CD4-positive, alpha-beta T cell (primary cell): ENCODE measurements around the gene MBNL1. TPM values are rescaled to one million over a fixed set of nuclear protein-coding genes. Genes with fewer than 3 reads are reported as not detected.

Experiments
- ATAC-seq: fragments of 200-7000 bp; cut with Tn5 transposase; one replicate; pipeline ENCODE4 v1.10.0; 2022; ENCODE audit warnings: mild to moderate bottlenecking; ENCODE audit not compliant: poor library complexity
- CTCF ChIA-PET: fragments of 350-600 bp; sonication (Branson Sonifier 250); formaldehyde crosslinking; loops from one replicate; lab custom pipeline; 2021; ENCODE audit warnings: antibody characterized with exemption, inconsistent platforms; lab: Charles Lee
- POLR2A ChIA-PET: fragments of 350-600 bp; sonication (Branson Sonifier 250); formaldehyde crosslinking; loops from one replicate; lab custom pipeline; 2021; ENCODE audit warnings: antibody characterized with exemption, inconsistent platforms; lab: Charles Lee
- DNase-seq, 14 experiments: peaks; one replicate each; pipeline ENCODE4 v3.0.0-alpha.2; 2013 to 2020; ENCODE audit warnings: mixed read lengths in 2 of 14
- H3K27ac ChIP-seq, 2 donors: one replicate each; pipeline versions ENCODE4 v1.5.1 to v1.7.0; 2013; ENCODE audit warnings: low read length in 2 of 2, low read depth in 1 of 2, mild to moderate bottlenecking in 1 of 2
- H3K27me3 ChIP-seq, 2 experiments: 1 replicate in 1 of 2; 2 replicates in 1 of 2; pipeline versions ENCODE4 v1.6.1 to v1.7.0; 2013; ENCODE audit warnings: low read length in 2 of 2, control low read depth in 1 of 2, mild to moderate bottlenecking in 1 of 2, moderate library complexity in 1 of 2; ENCODE audit not compliant: insufficient read depth in 2 of 2, control insufficient read depth in 1 of 2
- H3K36me3 ChIP-seq: one replicate; pipeline ENCODE4 v1.6.1; 2013; ENCODE audit warnings: low read length, control low read depth; ENCODE audit not compliant: insufficient read depth
- H3K4me1 ChIP-seq: one replicate; pipeline ENCODE4 v1.6.1; 2013; ENCODE audit warnings: low read length, control low read depth; ENCODE audit not compliant: insufficient read depth
- H3K4me3 ChIP-seq: one replicate; pipeline ENCODE4 v1.5.1; 2013; ENCODE audit warnings: mild to moderate bottlenecking, low read length, moderate library complexity
- H3K9me3 ChIP-seq, 2 experiments: 1 replicate in 1 of 2; 2 replicates in 1 of 2; pipeline versions ENCODE4 v1.6.1 to v1.7.0; 2013; ENCODE audit warnings: low read length in 2 of 2, mild to moderate bottlenecking in 2 of 2, control low read depth in 1 of 2, moderate library complexity in 1 of 2; ENCODE audit not compliant: control insufficient read depth in 1 of 2, insufficient read depth in 1 of 2
- H3K27ac Mint-ChIP-seq: one replicate; pipeline ENCODE4 v1.8.0; 2020; ENCODE audit warnings: mixed read lengths
- H3K27me3 Mint-ChIP-seq: one replicate; pipeline ENCODE4 v1.8.0; 2021; ENCODE audit warnings: mixed read lengths
- H3K36me3 Mint-ChIP-seq: one replicate; pipeline ENCODE4 v1.8.0; 2021; ENCODE audit warnings: low read depth, mixed read lengths
- H3K4me1 Mint-ChIP-seq: one replicate; pipeline ENCODE4 v1.8.0; 2021; ENCODE audit warnings: low read depth, mixed read lengths
- H3K4me3 Mint-ChIP-seq: one replicate; pipeline ENCODE4 v1.8.0; 2020; ENCODE audit warnings: mild to moderate bottlenecking, mixed read lengths
- H3K9me3 Mint-ChIP-seq: one replicate; pipeline ENCODE4 v1.8.0; 2020; ENCODE audit warnings: mixed read lengths
- CTCF ChIP-seq: fragments of 200-600 bp; IDR thresholded peaks from one replicate; pipeline ENCODE4 v1.8.0; 2022; ENCODE audit warnings: antibody characterized with exemption, mild to moderate bottlenecking
- intact Hi-C, 2 experiments: fragments of 100-400 bp; cut with DNase I in 1 of 2; cut with micrococcal nuclease in 1 of 2; formaldehyde crosslinking; loops; one replicate each; pipeline versions ENCODE4 v1.15.1 to v1.9.0; 2023 to 2025; cut with DNase I, micrococcal nuclease
- total RNA-seq, 174 experiments: library from RNA in 2 of 174; stranded (reverse) in 2 of 174; gene quantifications; one replicate each; pipeline ENCODE4 v1.2.3 and lab custom pipeline; 2021 to 2026

Gene MBNL1
- total RNA-seq, 2 experiments from 2014 or later: 551 to 561 TPM

- H3K4me3 ChIP-seq: no peak overlapping the region
- no peak overlapping the region for H3K27ac Mint-ChIP-seq
- H3K36me3 ChIP-seq: peaks cover 43% of the 10 kb centered on the region
- POLR2A ChIA-PET: no interaction called here
- H3K9me3 Mint-ChIP-seq: no peaks in the 10 kb centered on the region
- peaks cover 10% of the 10 kb centered on the region for H3K4me1 ChIP-seq
- H3K27me3 ChIP-seq: no peaks in the 10 kb centered on the region
- H3K27ac ChIP-seq: no peak overlapping the region
- no peaks in the 10 kb centered on the region for H3K27me3 Mint-ChIP-seq
- intact Hi-C loops: loop anchor here in 1 of 2 experiments (5.0 kb wide), 1 partner anchor 33 kb away; no protein-coding TSS in a partner anchor
- CTCF ChIA-PET: no interaction called here
- peaks cover 38% of the 10 kb centered on the region for H3K4me1 Mint-ChIP-seq
- H3K4me3 Mint-ChIP-seq: no peak overlapping the region
- H3K9me3 ChIP-seq: no peaks in the 10 kb centered on the region
- DNase-seq: no peak
- TF ChIP-seq CTCF: no peak
- ATAC-seq: no peak
- peaks cover 53% of the 10 kb centered on the region for H3K36me3 Mint-ChIP-seq
These were observed 80.7 kb downstream of the MBNL1 start for GRCh38 chr3:152349392-152349791.

GRCh38 chr3:152350139-152350538 lies 81.4 kb downstream of the MBNL1 start:
- TF ChIP-seq CTCF: no peak
- no peaks in the 10 kb centered on the region for H3K9me3 ChIP-seq
- ATAC-seq: no peak
- no peak for DNase-seq
- no peak overlapping the region for H3K4me3 ChIP-seq
- ChIA-PET POLR2A (no interaction called here), CTCF (interaction anchor here (1.0 to 1.4 kb wide), 2 partner anchors 12 to 81 kb away, joined by 3 read pairs; partner anchors contain the start of gene MBNL1)
- Mint-ChIP-seq H3K27me3 (no peaks in the 10 kb centered on the region), H3K36me3 (peaks cover 52% of the 10 kb centered on the region), H3K4me1 (peaks cover 37% of the 10 kb centered on the region), H3K9me3 (no peaks in the 10 kb centered on the region), H3K4me3 (no peak overlapping the region), H3K27ac (no peak overlapping the region)
- peaks cover 12% of the 10 kb centered on the region for H3K4me1 ChIP-seq
- no peak overlapping the region for H3K27ac ChIP-seq
- intact Hi-C loops: no loop called here
- no peaks in the 10 kb centered on the region for H3K27me3 ChIP-seq
- H3K36me3 ChIP-seq: peaks cover 36% of the 10 kb centered on the region

- Mint-ChIP-seq H3K4me3 (no peak overlapping the region), H3K9me3 (no peaks in the 10 kb centered on the region), H3K36me3 (peaks cover 53% of the 10 kb centered on the region), H3K27me3 (no peaks in the 10 kb centered on the region), H3K4me1 (peaks cover 37% of the 10 kb centered on the region), H3K27ac (no peak overlapping the region)
- CTCF ChIA-PET: interaction anchor here (1.0 to 1.4 kb wide), 2 partner anchors 12 to 82 kb away, joined by 3 read pairs; partner anchors contain the start of gene MBNL1
- H3K4me3 ChIP-seq: no peak overlapping the region
- POLR2A ChIA-PET: no interaction called here
- TF ChIP-seq CTCF: no peak
- H3K27me3 ChIP-seq: no peaks in the 10 kb centered on the region
- peaks cover 14% of the 10 kb centered on the region for H3K4me1 ChIP-seq
- no peak for ATAC-seq
- no peaks in the 10 kb centered on the region for H3K9me3 ChIP-seq
- intact Hi-C loops: no loop called here
- no peak for DNase-seq
- H3K36me3 ChIP-seq: peaks cover 33% of the 10 kb centered on the region
- no peak overlapping the region for H3K27ac ChIP-seq
These were observed 82.0 kb downstream of the MBNL1 start for GRCh38 chr3:152350776-152351175.
